ENCODE results near the gene WNT11. TPM values are rescaled to one million over a fixed set of nuclear protein-coding genes. Genes with fewer than 3 reads are reported as not detected.

Gene WNT11
- polyA plus RNA-seq, 1 of the 3 experiments (the other 2 are of a cell fraction), result 0.43 TPM

GRCh38 chr11:76184551-76184993 lies 21.7 kb downstream of the WNT11 start:
- no peaks in the 10 kb centered on the region for H3F3A ChIP-seq (replicated peaks; ENCODE audit: insufficient read depth)
- 48% methylated on average over 5 of the region's 7 CpGs for WGBS (ENCODE audit: low lambda C conversion rate)
- no peaks in the 10 kb centered on the region for H3K9me2 ChIP-seq
- no peaks in the 10 kb centered on the region for H4K20me1 ChIP-seq (ENCODE audit: insufficient read depth)
- no peak overlapping the region for H3K4me3 ChIP-seq (ENCODE audit: low read depth in 2 of 2, low read length in 1 of 2)
- no peak overlapping the region for H2AFZ ChIP-seq (ENCODE audit: low read depth)
- no peak overlapping the region for H3K9ac ChIP-seq
- no peaks in the 10 kb centered on the region for H3K27me3 ChIP-seq (ENCODE audit: insufficient read depth)
- peaks cover 0 to 31% of the 10 kb centered on the region in 2 experiments; a peak in 1 of 4 replicates for H3K4me1 ChIP-seq (ENCODE audit: control insufficient read depth in 1 of 2, insufficient read depth in 2 of 2, low read depth in 1 of 2, low read length in 1 of 2)
- no peaks in the 10 kb centered on the region for H3K9me3 ChIP-seq
- ChIA-PET POLR2A (interaction anchor here (0.6 kb wide), 1 partner anchor 24 kb away, joined by 3 read pairs; no protein-coding TSS in a partner anchor), CTCF (interaction anchor here (1.0 to 2.9 kb wide), 2 partner anchors 24 to 134 kb away, joined by 3 to 20 read pairs; no protein-coding TSS in a partner anchor)
- DNase-seq, result peak; percentile 70
- TF ChIP-seq NRF1 (IDR thresholded peaks at IDR 0.05; ENCODE audit: low read depth, low read length), result no peak
- no peak for TF ChIP-seq FOXM1 (IDR thresholded peaks at IDR 0.05; ENCODE audit: low read depth)
- no peak for TF ChIP-seq EZH2phosphoT487 (IDR thresholded peaks at IDR 0.05; ENCODE audit: borderline replicate concordance, low read depth)
- no peak overlapping the region for H3K27ac ChIP-seq (ENCODE audit: low read depth in 2 of 2, low read length in 1 of 2)
- no peak overlapping the region for H3K4me2 ChIP-seq
- no peaks in the 10 kb centered on the region for H3K36me3 ChIP-seq (replicated peaks in 1 of 2; ENCODE audit: control insufficient read depth in 1 of 2, insufficient read depth in 2 of 2, low read length in 1 of 2)
- H3K79me2 ChIP-seq (ENCODE audit: insufficient read depth), result no peaks in the 10 kb centered on the region

- no peak for TF ChIP-seq PBX3 (IDR thresholded peaks at IDR 0.05)
- TF ChIP-seq ELF1 (IDR thresholded peaks at IDR 0.05), result no peak
- TF ChIP-seq, protein P1, sequence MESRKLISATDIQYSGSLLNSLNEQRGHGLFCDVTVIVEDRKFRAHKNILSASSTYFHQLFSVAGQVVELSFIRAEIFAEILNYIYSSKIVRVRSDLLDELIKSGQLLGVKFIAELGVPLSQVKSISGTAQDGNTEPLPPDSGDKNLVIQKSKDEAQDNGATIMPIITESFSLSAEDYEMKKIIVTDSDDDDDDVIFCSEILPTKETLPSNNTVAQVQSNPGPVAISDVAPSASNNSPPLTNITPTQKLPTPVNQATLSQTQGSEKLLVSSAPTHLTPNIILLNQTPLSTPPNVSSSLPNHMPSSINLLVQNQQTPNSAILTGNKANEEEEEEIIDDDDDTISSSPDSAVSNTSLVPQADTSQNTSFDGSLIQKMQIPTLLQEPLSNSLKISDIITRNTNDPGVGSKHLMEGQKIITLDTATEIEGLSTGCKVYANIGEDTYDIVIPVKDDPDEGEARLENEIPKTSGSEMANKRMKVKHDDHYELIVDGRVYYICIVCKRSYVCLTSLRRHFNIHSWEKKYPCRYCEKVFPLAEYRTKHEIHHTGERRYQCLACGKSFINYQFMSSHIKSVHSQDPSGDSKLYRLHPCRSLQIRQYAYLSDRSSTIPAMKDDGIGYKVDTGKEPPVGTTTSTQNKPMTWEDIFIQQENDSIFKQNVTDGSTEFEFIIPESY (IDR thresholded peaks at IDR 0.05; ENCODE audit: borderline replicate concordance, low read depth), result no peak
- TF ChIP-seq EZH2phosphoT487 (IDR thresholded peaks at IDR 0.05; ENCODE audit: borderline replicate concordance, low read depth), result no peak
- no peak for TF ChIP-seq IRF3 (IDR thresholded peaks at IDR 0.05; ENCODE audit: low read depth, low read length)
- no peak for TF ChIP-seq RAD21 (IDR thresholded peaks at IDR 0.05; ENCODE audit: low read length)
- no peak for TF ChIP-seq REST (IDR thresholded peaks at IDR 0.05; ENCODE audit: low read depth, low read length)
- TF ChIP-seq POLR2AphosphoS5 (IDR thresholded peaks at IDR 0.05; ENCODE audit: low read depth, low read length), result no peak
- no peak for TF ChIP-seq NRF1 (IDR thresholded peaks at IDR 0.05; ENCODE audit: low read depth, low read length)
- TF ChIP-seq SIN3A (IDR thresholded peaks at IDR 0.05; ENCODE audit: borderline replicate concordance, low read depth, low read length), result no peak
- no peak for TF ChIP-seq RCOR1 (IDR thresholded peaks at IDR 0.05; ENCODE audit: low read length)
- no peak for TF ChIP-seq FOXM1 (IDR thresholded peaks at IDR 0.05; ENCODE audit: low read depth)
- TF ChIP-seq JUND (IDR thresholded peaks at IDR 0.05), result no peak
- no peak for TF ChIP-seq MEF2A (IDR thresholded peaks at IDR 0.05; ENCODE audit: borderline replicate concordance, low read depth)
- POLR2A ChIA-PET, result no interaction called here
- DNase-seq, result no peak
- Histone ChIP-seq H3K9me3 (no peaks in the 10 kb centered on the region), H3K79me2 (ENCODE audit: insufficient read depth) (no peaks in the 10 kb centered on the region), H3K27me3 (ENCODE audit: insufficient read depth) (no peaks in the 10 kb centered on the region), H3K4me2 (no peak overlapping the region), H3K36me3 (replicated peaks in 1 of 2; ENCODE audit: control insufficient read depth in 1 of 2, insufficient read depth in 2 of 2, low read length in 1 of 2) (no peaks in the 10 kb centered on the region), H4K20me1 (ENCODE audit: insufficient read depth) (no peaks in the 10 kb centered on the region), H3K4me1 (ENCODE audit: control insufficient read depth in 1 of 2, insufficient read depth in 2 of 2, low read depth in 1 of 2, low read length in 1 of 2) (peaks cover 0 to 25% of the 10 kb centered on the region in 2 experiments; a peak in 1 of 4 replicates), H3F3A (replicated peaks; ENCODE audit: insufficient read depth) (no peaks in the 10 kb centered on the region), H3K27ac (ENCODE audit: low read depth in 2 of 2, low read length in 1 of 2) (no peak overlapping the region), H3K4me3 (ENCODE audit: low read depth in 2 of 2, low read length in 1 of 2) (no peak overlapping the region), H2AFZ (ENCODE audit: low read depth) (no peak overlapping the region), H3K9ac (no peak overlapping the region), H3K9me2 (no peaks in the 10 kb centered on the region)
- CTCF ChIA-PET, result interaction anchor here (0.7 kb wide), 1 partner anchor 24 kb away, joined by 3 read pairs; no protein-coding TSS in a partner anchor
- WGBS (ENCODE audit: low lambda C conversion rate), result 89% methylated on average over 12 of the region's 15 CpGs
These were observed 24.9 kb downstream of the WNT11 start for GRCh38 chr11:76181371-76181770.
